HepG2 (cell line): ENCODE measurements around the gene TSSK3. TPM values are rescaled to one million over a fixed set of nuclear protein-coding genes. Genes with fewer than 3 reads are reported as not detected.

ENCODE experiments used
- ADNP ChIP-seq: sonication (generic); formaldehyde crosslinking; IDR thresholded peaks from 2 replicates; pipeline ENCODE4 v1.4.0; 2020; ENCODE audit warnings: missing genetic modification reagents
- ARHGAP35 ChIP-seq: sonication (generic); formaldehyde crosslinking; IDR thresholded peaks from 2 replicates; pipeline ENCODE4 v1.9.0; 2022; ENCODE audit warnings: mild to moderate bottlenecking, inconsistent platforms, moderate library complexity, missing genetic modification reagents, borderline replicate concordance
- ATF1 ChIP-seq: IDR thresholded peaks from 2 replicates; pipeline ENCODE4 v1.6.1; 2016; ENCODE audit warnings: mild to moderate bottlenecking, control low read depth
- DZIP1 ChIP-seq: sonication (generic); formaldehyde crosslinking; IDR thresholded peaks from 2 replicates; pipeline ENCODE4 v1.5.0; 2020; ENCODE audit warnings: mild to moderate bottlenecking, missing genetic modification reagents
- EHMT2 ChIP-seq: fragments of 200-600 bp; sonication (generic); IDR thresholded peaks from 2 replicates; pipeline ENCODE4 v1.7.0; 2017; ENCODE audit warnings: antibody characterized with exemption, low read depth, low read length, borderline replicate concordance
- GTF2F1 ChIP-seq: fragments of 150-350 bp; IDR thresholded peaks from 2 replicates; pipeline ENCODE4 v1.6.1; 2014; ENCODE audit warnings: low read length
- HMGA1 ChIP-seq: sonication (generic); formaldehyde crosslinking; conservative IDR thresholded peaks from 2 replicates; pipeline ENCODE4 v1.4.0; 2020; ENCODE audit warnings: missing genetic modification reagents
- ISX ChIP-seq: sonication (generic); formaldehyde crosslinking; conservative IDR thresholded peaks from 2 replicates; pipeline ENCODE4 v1.5.0; 2020; ENCODE audit warnings: missing genetic modification reagents
- KDM5A ChIP-seq: fragments of 200-600 bp; sonication (generic); IDR thresholded peaks from 2 replicates; pipeline ENCODE4 v1.7.0; 2018; ENCODE audit warnings: antibody characterized with exemption, mild to moderate bottlenecking, low read length, borderline replicate concordance
- KLF16 ChIP-seq, 2 experiments: sonication (generic) in 1 of 2; formaldehyde crosslinking in 1 of 2; IDR thresholded peaks; 2 replicates each; pipeline versions ENCODE4 v1.6.1 to v1.8.0; 2016 to 2023; ENCODE audit warnings: missing genetic modification reagents in 2 of 2, missing compliant biosample characterization in 1 of 2
- MIER2 ChIP-seq: IDR thresholded peaks from 2 replicates; pipeline ENCODE4 v1.6.1; 2016; ENCODE audit warnings: missing biosample characterization, missing genetic modification reagents
- NFATC3 ChIP-seq: sonication (generic); formaldehyde crosslinking; IDR thresholded peaks from 2 replicates; pipeline ENCODE4 v1.5.1; 2020; ENCODE audit warnings: mild to moderate bottlenecking, missing genetic modification reagents
- NFKBIZ ChIP-seq: IDR thresholded peaks from 2 replicates; pipeline ENCODE4 v1.6.1; 2018; ENCODE audit warnings: missing genetic modification reagents, missing compliant biosample characterization
- NPAS2 ChIP-seq: sonication (generic); formaldehyde crosslinking; IDR thresholded peaks from 2 replicates; pipeline ENCODE4 v1.8.0; 2022; ENCODE audit warnings: mild to moderate bottlenecking, missing genetic modification reagents, borderline replicate concordance
- RAD21 ChIP-seq: fragments of 450-650 bp; formaldehyde crosslinking; IDR thresholded peaks from 2 replicates; pipeline ENCODE4 v1.5.0; 2020; ENCODE audit warnings: mild to moderate bottlenecking
- RBM39 ChIP-seq: fragments of 200-400 bp; formaldehyde crosslinking; IDR thresholded peaks from one replicate; pipeline ENCODE4 v1.6.1; 2018; ENCODE audit warnings: antibody characterized with exemption, mild to moderate bottlenecking, low read depth, low read length; ENCODE audit not compliant: poor library complexity, severe bottlenecking
- STAG1 ChIP-seq: sonication (generic); formaldehyde crosslinking; IDR thresholded peaks from 2 replicates; pipeline ENCODE4 v1.4.0; 2020; ENCODE audit warnings: missing genetic modification reagents
- TMF1 ChIP-seq: sonication (generic); formaldehyde crosslinking; IDR thresholded peaks from 2 replicates; pipeline ENCODE4 v1.8.1; 2022; ENCODE audit warnings: low read depth, missing genetic modification reagents
- ZBTB3 ChIP-seq: sonication (generic); formaldehyde crosslinking; IDR thresholded peaks from 2 replicates; pipeline ENCODE4 v1.4.0; 2020; ENCODE audit warnings: low read depth, mild to moderate bottlenecking, moderate library complexity, missing genetic modification reagents, borderline replicate concordance
- ZBTB46 ChIP-seq: sonication (generic); formaldehyde crosslinking; IDR thresholded peaks from 2 replicates; pipeline ENCODE4 v1.4.0; 2020; ENCODE audit warnings: mild to moderate bottlenecking, missing genetic modification reagents, borderline replicate concordance
- ZNF101 ChIP-seq: sonication (generic); formaldehyde crosslinking; IDR thresholded peaks from 2 replicates; pipeline ENCODE4 v1.4.0; 2020; ENCODE audit warnings: mild to moderate bottlenecking, low read depth, missing genetic modification reagents, borderline replicate concordance
- ZNF224 ChIP-seq: sonication (generic); formaldehyde crosslinking; IDR thresholded peaks from 2 replicates; pipeline ENCODE4 v1.5.0; 2020; ENCODE audit warnings: mild to moderate bottlenecking, missing genetic modification reagents
- ZNF260 ChIP-seq: sonication (generic); formaldehyde crosslinking; IDR thresholded peaks from 2 replicates; pipeline ENCODE4 v1.4.0; 2020; ENCODE audit warnings: missing genetic modification reagents, low read depth, mild to moderate bottlenecking, borderline replicate concordance
- ZNF430 ChIP-seq: sonication (generic); formaldehyde crosslinking; IDR thresholded peaks from 2 replicates; pipeline ENCODE4 v1.9.0; 2021; ENCODE audit warnings: mild to moderate bottlenecking, missing genetic modification reagents
- ZNF670 ChIP-seq: sonication (generic); formaldehyde crosslinking; IDR thresholded peaks from 2 replicates; pipeline ENCODE4 v1.8.0; 2022; ENCODE audit warnings: mild to moderate bottlenecking, missing genetic modification reagents, borderline replicate concordance
- ZNF766 ChIP-seq: sonication (generic); formaldehyde crosslinking; IDR thresholded peaks from 2 replicates; pipeline ENCODE4 v1.5.0; 2020; ENCODE audit warnings: missing genetic modification reagents, borderline replicate concordance
- ZNF816 ChIP-seq: sonication (generic); formaldehyde crosslinking; IDR thresholded peaks from 2 replicates; pipeline ENCODE4 v1.8.0; 2022; ENCODE audit warnings: missing genetic modification reagents, mild to moderate bottlenecking, borderline replicate concordance
- polyA plus RNA-seq, 8 experiments: library from polyadenylated mRNA; depleted of rRNA in 3 of 8; stranded (reverse) in 7 of 8; unstranded in 1 of 8; fragments of >200 nt; fragmentation: Illumina TruSeq in 4 of 8; extraction: Trizol in 4 of 8; gene quantifications; 2 replicates each; pipeline versions ENCODE4 v1.2.1 to v1.2.3, GENCODE V29; 2011 to 2016; ENCODE audit warnings: low read depth in 4 of 8, missing spikeins in 1 of 8, mixed read lengths in 1 of 8; ENCODE audit not compliant: insufficient read depth in 1 of 8
- total RNA-seq, 5 experiments: library from RNA; depleted of rRNA; stranded (reverse); fragments of >200 nt; fragmentation: Illumina TruSeq; extraction: Trizol; gene quantifications; 2 replicates each; pipeline ENCODE4 v1.2.3, GENCODE V29; 2016; ENCODE audit warnings: low read depth in 1 of 5

TSSK3 gene
- total and polyA plus RNA-seq, 2 of the 13 experiments (the other 11 are each of a cell fraction or from before 2014, with no cell fraction given), result 1.0 to 1.1 TPM

- TF ChIP-seq RBM39, result no peak
- no peak for TF ChIP-seq KDM5A
- no peak for TF ChIP-seq ZNF816
- TF ChIP-seq ARHGAP35, result no peak
- no peak for TF ChIP-seq ZNF224 (CRISPR knock-in tag)
- TF ChIP-seq NPAS2 (CRISPR knock-in tag), result no peak
- no peak for TF ChIP-seq ZNF101 (CRISPR knock-in tag)
- TF ChIP-seq ZBTB46 (CRISPR knock-in tag), result no peak
- TF ChIP-seq ISX (CRISPR knock-in tag), result no peak
- no peak for TF ChIP-seq ZNF260 (CRISPR knock-in tag)
- 0 out of 2 replicates have a peak, but pooled peaks have one; percentile 63 for TF ChIP-seq TMF1
- TF ChIP-seq MIER2, result no peak
- TF ChIP-seq ZNF430, result 0 out of 2 replicates have a peak, but pooled peaks have one; percentile 12
- no peak for TF ChIP-seq ZNF670 (CRISPR knock-in tag)
- TF ChIP-seq NFATC3 (CRISPR knock-in tag), result no peak
- no peak for TF ChIP-seq NFKBIZ
- TF ChIP-seq STAG1 (CRISPR knock-in tag), result no peak; the same call in 1 of the 2 replicates
- TF ChIP-seq ATF1 (CRISPR knock-in tag), result no peak
- no peak; the same call in 1 of the 2 replicates for TF ChIP-seq RAD21 (CRISPR knock-in tag)
- TF ChIP-seq ZNF766 (CRISPR knock-in tag), result no peak; the same call in 1 of the 2 replicates
- TF ChIP-seq ZBTB3, result 0 out of 2 replicates have a peak, but pooled peaks have one; percentile 19
- TF ChIP-seq EHMT2, result no peak
- no peak for TF ChIP-seq GTF2F1
- TF ChIP-seq DZIP1, result no peak
- TF ChIP-seq ADNP (CRISPR knock-in tag), result no peak
- no peak for TF ChIP-seq HMGA1
- no peak for TF ChIP-seq KLF16 (CRISPR knock-in tag; IDR thresholded peaks at IDR 0.05)
These were observed 10.7 kb upstream of the TSSK3 start (continued) for GRCh38 chr1:32351399-32352238.
